DOHH2 (cell line): ENCODE measurements around the gene TNN.

Experiments used
- CTCF ChIP-seq: fragments of 200-600 bp; sonication (generic); IDR thresholded peaks from one replicate; pipeline ENCODE4 v1.5.1; 2014; ENCODE audit warnings: antibody characterized with exemption, mild to moderate bottlenecking, low read depth, low read length; ENCODE audit not compliant: poor library complexity, severe bottlenecking
- EZH2phosphoT487 ChIP-seq: fragments of 200-600 bp; sonication (generic); IDR thresholded peaks from 2 replicates; pipeline ENCODE4 v1.6.1; 2017; ENCODE audit warnings: borderline replicate concordance, mild to moderate bottlenecking, antibody characterized with exemption, low read length, moderate library complexity, mixed read lengths

GRCh38 chr1:175136246-175136645 lies 68.6 kb downstream of the TNN start:
- TF ChIP-seq CTCF (no peak), EZH2phosphoT487 (no peak)
